Ishikawa (cell line): ENCODE results near the gene FOXE3.
A peak's percentile ranks its signal among the peaks of the same experiment; 100 is the strongest.

ENCODE experiments used
- CEBPB ChIP-seq: IDR thresholded peaks from 2 replicates; pipeline ENCODE4 v1.6.1; 2012
- CREB1 ChIP-seq: IDR thresholded peaks from 2 replicates; pipeline ENCODE4 v1.6.1; 2012; ENCODE audit warnings: low read depth
- EGR1 ChIP-seq: IDR thresholded peaks from 2 replicates; pipeline ENCODE4 v1.6.1; 2012
- EP300 ChIP-seq: IDR thresholded peaks from 2 replicates; pipeline ENCODE4 v1.6.1; 2012; ENCODE audit warnings: borderline replicate concordance
- FOXM1 ChIP-seq: IDR thresholded peaks from 2 replicates; pipeline ENCODE4 v1.6.1; 2012; ENCODE audit warnings: low read depth, borderline replicate concordance
- MAX ChIP-seq: IDR thresholded peaks from 2 replicates; pipeline ENCODE4 v1.6.1; 2012
- NFIC ChIP-seq: IDR thresholded peaks from 2 replicates; pipeline ENCODE4 v1.6.1; 2012
- RAD21 ChIP-seq: IDR thresholded peaks from 2 replicates; pipeline ENCODE4 v1.6.1; 2012; ENCODE audit warnings: low read depth
- REST ChIP-seq: IDR thresholded peaks from 2 replicates; pipeline ENCODE4 v1.6.1; 2012; ENCODE audit warnings: low read depth, mild to moderate bottlenecking
- TAF1 ChIP-seq: IDR thresholded peaks from 2 replicates; pipeline ENCODE4 v1.6.1; 2012; ENCODE audit warnings: low read depth, mild to moderate bottlenecking
- TCF12 ChIP-seq: IDR thresholded peaks from 2 replicates; pipeline ENCODE4 v1.6.1; 2012; ENCODE audit warnings: low read depth
- TEAD4 ChIP-seq: IDR thresholded peaks from 2 replicates; pipeline ENCODE4 v1.6.1; 2012
- USF1 ChIP-seq: IDR thresholded peaks from 2 replicates; pipeline ENCODE4 v1.6.1; 2012
- YY1 ChIP-seq: IDR thresholded peaks from 2 replicates; pipeline ENCODE4 v1.6.1; 2012; ENCODE audit warnings: low read depth
- ZBTB7A ChIP-seq: IDR thresholded peaks from 2 replicates; pipeline ENCODE4 v1.6.1; 2012; ENCODE audit warnings: low read depth

Gene FOXE3

GRCh38 chr1:47449822-47450552 is 33.9 kb downstream of the FOXE3 start:
- TF ChIP-seq ZBTB7A = no peak
- peak; percentile 42 for TF ChIP-seq RAD21

GRCh38 chr1:47450606-47451005 is 34.5 kb downstream of the FOXE3 start:
- TF ChIP-seq TAF1 (no peak), TCF12 (no peak), ZBTB7A (no peak), EGR1 (no peak), CEBPB (no peak)

- TF ChIP-seq TCF12 = no peak
- TF ChIP-seq MAX = no peak
- TF ChIP-seq ZBTB7A = no peak
- no peak for TF ChIP-seq TEAD4
- TF ChIP-seq CEBPB = no peak
- TF ChIP-seq YY1 = no peak
- TF ChIP-seq TAF1 = no peak
- no peak for TF ChIP-seq USF1
- TF ChIP-seq FOXM1 = no peak
- TF ChIP-seq RAD21 = no peak
- no peak for TF ChIP-seq NFIC
- TF ChIP-seq EP300 = no peak
- no peak for TF ChIP-seq REST
- no peak for TF ChIP-seq CREB1
- TF ChIP-seq EGR1 = no peak
Observed at GRCh38 chr1:47452426-47452825, 36.3 kb downstream of the FOXE3 start.

- no peak for TF ChIP-seq EP300
- no peak for TF ChIP-seq CEBPB
- TF ChIP-seq RAD21 = no peak
- no peak for TF ChIP-seq YY1
- no peak for TF ChIP-seq EGR1
- TF ChIP-seq REST = no peak
- no peak for TF ChIP-seq FOXM1
- no peak for TF ChIP-seq CREB1
- TF ChIP-seq NFIC = no peak
- TF ChIP-seq USF1 = no peak
- no peak for TF ChIP-seq TCF12
- TF ChIP-seq TEAD4 = no peak
- no peak for TF ChIP-seq MAX
- TF ChIP-seq TAF1 = no peak
- TF ChIP-seq ZBTB7A = no peak
Observed at GRCh38 chr1:47456250-47456649, 40.2 kb downstream of the FOXE3 start.

GRCh38 chr1:47459253-47459788 is 43.2 kb downstream of the FOXE3 start:
- no peak for TF ChIP-seq RAD21
- TF ChIP-seq FOXM1 = no peak
- TF ChIP-seq ZBTB7A = no peak
- TF ChIP-seq MAX = no peak
- TF ChIP-seq TEAD4 = no peak
- no peak for TF ChIP-seq CEBPB
- no peak for TF ChIP-seq USF1
- TF ChIP-seq TCF12 = no peak
- no peak for TF ChIP-seq YY1

GRCh38 chr1:47460040-47460439 is 44.0 kb downstream of the FOXE3 start:
- TF ChIP-seq TCF12 (no peak), CEBPB (no peak), TEAD4 (no peak), NFIC (no peak), EGR1 (no peak), FOXM1 (no peak), RAD21 (no peak), USF1 (no peak), TAF1 (no peak), EP300 (no peak), YY1 (no peak), ZBTB7A (no peak), MAX (no peak), CREB1 (no peak), REST (no peak)
